Daoy (cell line): ENCODE data around the gene IFT43. TPM values are rescaled to one million over a fixed set of nuclear protein-coding genes. Genes with fewer than 3 reads are reported as not detected.
"Not testable (repeated sequence)": the region's sequence is repeated elsewhere in the genome, so short reads cannot be mapped to it uniquely, and the experiment has no call there.

Source experiments
- DNase-seq: peaks from one replicate; pipeline ENCODE4 v3.0.0-alpha.2; 2015; ENCODE audit warnings: low read depth
- total RNA-seq: library from RNA; depleted of rRNA; stranded (reverse); fragments of >200 nt; shearing (Covaris generic); gene quantifications from 2 replicates; pipeline ENCODE4 v1.2.3, GENCODE V29; 2014

The IFT43 gene
- total RNA-seq, 1 experiment from 2014 or later, result 41.5 TPM

- DNase-seq, result peak; percentile 23
Observed at GRCh38 chr14:75980856-75981255, 4.7 kb upstream of the IFT43 start.

- peak; percentile 83 for DNase-seq
Observed at GRCh38 chr14:75981426-75982265, 3.9 kb upstream of the IFT43 start, which contains the start of gene TGFB3. TGFB3 (minus strand) TSS chr14:75981995; CDS start chr14:75980893, 1,102 bp downstream.

- DNase-seq, result peak; percentile 85
Observed at GRCh38 chr14:75982266-75983018, 3.1 kb upstream of the IFT43 start.

- DNase-seq, result no peak
Observed at GRCh38 chr14:75983019-75983358, 2.6 kb upstream of the IFT43 start.

- DNase-seq, result no peak
Observed at GRCh38 chr14:75984674-75985073, 889 bp upstream of the IFT43 start.

- no peak for DNase-seq
Observed at GRCh38 chr14:75986439-75986765, 839 bp downstream of the IFT43 start.

- no peak for DNase-seq
Observed at GRCh38 chr14:75987201-75987970, 1.8 kb downstream of the IFT43 start.

GRCh38 chr14:75989134-75989533 is 3.6 kb downstream of the IFT43 start:
- peak; percentile 44 for DNase-seq

GRCh38 chr14:75990297-75990696 is 4.7 kb downstream of the IFT43 start:
- no peak for DNase-seq

GRCh38 chr14:75991753-75992152 is 6.2 kb downstream of the IFT43 start:
- DNase-seq, result no peak

- no peak for DNase-seq
Observed at GRCh38 chr14:75993567-75994041, 8.0 kb downstream of the IFT43 start.

- DNase-seq, result no peak
Observed at GRCh38 chr14:75995372-75996041, 9.9 kb downstream of the IFT43 start.

GRCh38 chr14:75996488-75996887 is 10.9 kb downstream of the IFT43 start:
- DNase-seq, result no peak

GRCh38 chr14:75999511-76000190 is 14.1 kb downstream of the IFT43 start:
- no peak for DNase-seq

- DNase-seq, result no peak
Observed at GRCh38 chr14:76002383-76002782, 16.8 kb downstream of the IFT43 start.

- no peak for DNase-seq
Observed at GRCh38 chr14:76006253-76006652, 20.7 kb downstream of the IFT43 start.

- DNase-seq, result no peak
Observed at GRCh38 chr14:76007379-76007778, 21.8 kb downstream of the IFT43 start.

GRCh38 chr14:76007852-76008251 is 22.3 kb downstream of the IFT43 start:
- DNase-seq, result no peak

- not testable (repeated sequence) for DNase-seq
Observed at GRCh38 chr14:76009627-76010026, 24.1 kb downstream of the IFT43 start.

- DNase-seq, result no peak
Observed at GRCh38 chr14:76011930-76012329, 26.4 kb downstream of the IFT43 start.

GRCh38 chr14:76012354-76012753 is 26.8 kb downstream of the IFT43 start:
- no peak for DNase-seq
